GM12878 (cell line): ENCODE results near the gene GOSR1. TPM values are rescaled to one million over a fixed set of nuclear protein-coding genes. Genes with fewer than 3 reads are reported as not detected.

Experiments used
- ATAC-seq: fragments of 200-7000 bp; cut with Tn5 transposase; 3 replicates; pipeline ENCODE4 v1.9.1; 2020; ENCODE audit warnings: mild to moderate bottlenecking, moderate library complexity
- BruUV-seq: library from RNA; stranded (reverse); fragments of 400-500 nt; replicated peaks from 2 replicates; lab custom pipeline; 2021; lab: Mats Ljungman, UMichigan
- CTCF ChIA-PET: fragments of 300-600 bp; sonication (Branson Sonifier 250); formaldehyde crosslinking; extraction: SDS; loops from one replicate; lab custom pipeline; 2021; ENCODE audit warnings: inconsistent platforms; lab: Yijun Ruan, JAX
- POLR2A ChIA-PET: fragments of 350-600 bp; formaldehyde crosslinking; extraction: SDS; loops from one replicate; lab custom pipeline; 2021; ENCODE audit warnings: inconsistent platforms; lab: Charles Lee
- RAD21 ChIA-PET: fragments of 300-600 bp; sonication (Branson Sonifier 250); formaldehyde crosslinking; loops from one replicate; lab custom pipeline; 2023; ENCODE audit warnings: antibody characterized with exemption; ENCODE audit not compliant: unreplicated experiment; lab: Charles Lee
- SMC1A ChIA-PET: fragments of 300-600 bp; sonication (Branson Sonifier 250); formaldehyde crosslinking; loops from one replicate; lab custom pipeline; 2023; ENCODE audit not compliant: unreplicated experiment, uncharacterized antibody; lab: Charles Lee
- DNase-seq: peaks from one replicate; pipeline ENCODE4 v3.0.0-alpha.2; 2011; ENCODE audit warnings: low read depth, low spot score
- FAIRE-seq: peaks from 3 replicates; lab custom pipeline; 2011; peaks lifted over from hg19 to GRCh38; lab: Jason Lieb, UNC
- H2AFZ ChIP-seq: 2 replicates; pipeline ENCODE4 v1.6.0; 2011; ENCODE audit warnings: low read depth, low read length, control low read depth; ENCODE audit not compliant: control insufficient read depth
- H3K27ac ChIP-seq: 2 replicates; pipeline ENCODE4 v1.5.1; 2011; ENCODE audit warnings: control low read depth; ENCODE audit not compliant: control insufficient read depth, insufficient read depth
- H3K27me3 ChIP-seq, 2 experiments: replicated peaks in 1 of 2; 2 replicates each; pipeline versions ENCODE4 v1.6.0 to v1.6.1; 2011; ENCODE audit warnings: low read length in 1 of 2; ENCODE audit not compliant: control insufficient read depth in 2 of 2, insufficient read depth in 2 of 2
- H3K36me3 ChIP-seq, 2 experiments: 2 replicates each; pipeline ENCODE4 v1.5.1; 2011; ENCODE audit warnings: low read length in 1 of 2; ENCODE audit not compliant: control insufficient read depth in 2 of 2, insufficient read depth in 2 of 2
- H3K4me1 ChIP-seq: 2 replicates; pipeline ENCODE4 v1.6.1; 2011; ENCODE audit warnings: mild to moderate bottlenecking, low read length, moderate library complexity, mixed read lengths; ENCODE audit not compliant: control insufficient read depth, insufficient read depth
- H3K4me2 ChIP-seq: 2 replicates; pipeline ENCODE4 v1.6.0; 2011; ENCODE audit warnings: control low read depth; ENCODE audit not compliant: control insufficient read depth, insufficient read depth
- H3K4me3 ChIP-seq: fragments of 200-600 bp; sonication (generic); 2 replicates; pipeline ENCODE4 v1.5.1; 2016
- H3K79me2 ChIP-seq: 2 replicates; pipeline ENCODE4 v1.6.0; 2011; ENCODE audit warnings: low read length; ENCODE audit not compliant: control insufficient read depth, insufficient read depth
- H3K9ac ChIP-seq: 2 replicates; pipeline ENCODE4 v1.8.0; 2011; ENCODE audit warnings: low read length, control low read depth, mixed read lengths; ENCODE audit not compliant: control insufficient read depth, insufficient read depth
- H3K9me3 ChIP-seq: replicated peaks from 3 replicates; pipeline ENCODE4 v1.5.1; 2011; ENCODE audit warnings: mild to moderate bottlenecking, low read length; ENCODE audit not compliant: control insufficient read depth, insufficient read depth
- H4K20me1 ChIP-seq: 2 replicates; pipeline ENCODE4 v1.6.0; 2011; ENCODE audit not compliant: control insufficient read depth, insufficient read depth
- CBFB ChIP-seq: IDR thresholded peaks from 2 replicates; pipeline ENCODE4 v1.6.1; 2016; ENCODE audit warnings: antibody characterized with exemption, low read depth
- CHD1 ChIP-seq: IDR thresholded peaks from 2 replicates; pipeline ENCODE4 v1.6.1; 2012; ENCODE audit warnings: low read depth, low read length, improper control_type of control experiment
- CHD2 ChIP-seq: IDR thresholded peaks from 2 replicates; pipeline ENCODE4 v1.6.1; 2011; ENCODE audit warnings: low read depth, low read length, improper control_type of control experiment, borderline replicate concordance
- CTCF ChIP-seq, 3 experiments: IDR thresholded peaks in 2 of 3; conservative IDR thresholded peaks in 1 of 3; 2 replicates each; pipeline ENCODE4 v1.5.1; 2011; ENCODE audit warnings: low read depth in 3 of 3, low read length in 3 of 3, mild to moderate bottlenecking in 3 of 3, control low read depth in 2 of 3, moderate library complexity in 2 of 3, inconsistent platforms in 1 of 3, mixed read lengths in 1 of 3; ENCODE audit not compliant: control insufficient read depth in 2 of 3, insufficient read depth in 1 of 3; ENCODE audit errors: extremely low read depth in 1 of 3
- ESRRA ChIP-seq: IDR thresholded peaks from 2 replicates; pipeline ENCODE4 v1.6.1; 2012; ENCODE audit warnings: mild to moderate bottlenecking, low read length, improper control_type of control experiment
- KDM1A ChIP-seq: fragments of 200-600 bp; sonication (generic); IDR thresholded peaks from 2 replicates; pipeline ENCODE4 v1.6.1; 2016; ENCODE audit warnings: borderline replicate concordance
- MLLT1 ChIP-seq: fragments of 450-650 bp; IDR thresholded peaks from 2 replicates; pipeline ENCODE4 v1.6.1; 2016; ENCODE audit warnings: mild to moderate bottlenecking
- MTA2 ChIP-seq: fragments of 450-650 bp; IDR thresholded peaks from 2 replicates; pipeline ENCODE4 v1.6.1; 2016; ENCODE audit warnings: low read depth, mild to moderate bottlenecking, moderate library complexity
- NR2F1 ChIP-seq: fragments of 450-650 bp; conservative IDR thresholded peaks from 2 replicates; pipeline ENCODE4 v1.6.1; 2017; ENCODE audit warnings: mild to moderate bottlenecking
- RBBP5 ChIP-seq: fragments of 200-600 bp; sonication (generic); conservative IDR thresholded peaks from 2 replicates; pipeline ENCODE4 v1.6.1; 2016
- SREBF2 ChIP-seq: IDR thresholded peaks from 2 replicates; pipeline ENCODE4 v1.6.1; 2012; ENCODE audit warnings: mild to moderate bottlenecking, low read length
- SRF ChIP-seq, 2 experiments: IDR thresholded peaks; 2 replicates each; pipeline ENCODE4 v1.6.1; 2011; ENCODE audit warnings: low read depth in 2 of 2, low read length in 2 of 2, mild to moderate bottlenecking in 1 of 2, moderate library complexity in 1 of 2
- SUPT20H ChIP-seq: IDR thresholded peaks from 2 replicates; pipeline ENCODE4 v1.6.1; 2011; ENCODE audit warnings: low read depth, mild to moderate bottlenecking, low read length, moderate library complexity, borderline replicate concordance; ENCODE audit not compliant: control insufficient read depth
- TCF7 ChIP-seq: IDR thresholded peaks from 2 replicates; pipeline ENCODE4 v1.6.1; 2014; ENCODE audit warnings: antibody characterized with exemption, borderline replicate concordance
- ZNF274 ChIP-seq: IDR thresholded peaks from one replicate; pipeline ENCODE4 v1.8.0; 2011; ENCODE audit not compliant: insufficient read length, insufficient read depth
- WGBS: methylation state at CpG from one replicate; pipeline ENCODE4 v1.1.6; 2016; ENCODE audit warnings: low lambda C conversion rate; ENCODE audit not compliant: insufficient replicate concordance, insufficient coverage; ENCODE audit errors: missing lambda C conversion rate; 5-methylcytosine and 5-hydroxymethylcytosine counted together
- in situ Hi-C: fragments of 300-500 bp; cut with MboI; formaldehyde crosslinking; loops from 9 replicates; pipeline ENCODE4 v1.14.3; 2018; ENCODE audit warnings: mixed read lengths
- intact Hi-C: fragments of 100-400 bp; cut with micrococcal nuclease; formaldehyde crosslinking; loops from one replicate; pipeline ENCODE4 v1.14.2; 2022; ENCODE audit not compliant: unreplicated experiment
- polyA plus RNA-seq, 11 experiments: library from polyadenylated mRNA; depleted of rRNA in 4 of 11; unstranded in 6 of 11; stranded (reverse) in 5 of 11; fragments of >200 nt; fragmentation: Nextera tagmentation in 4 of 11; fragmentation: Illumina TruSeq in 1 of 11; extraction: Ambion mirVana in 4 of 11; extraction: Trizol in 1 of 11; gene quantifications; 1 replicate in 1 of 11; 2 replicates in 10 of 11; pipeline versions ENCODE4 v1.2.1 to v1.2.3, GENCODE V29; 2011 to 2016; ENCODE audit warnings: inconsistent platforms in 2 of 11, missing spikeins in 2 of 11, low read depth in 1 of 11
- total RNA-seq, 4 experiments: library from RNA; depleted of rRNA in 3 of 4; stranded (reverse); fragments of >200 nt in 3 of 4; fragmentation: Illumina TruSeq in 1 of 4; extraction: Trizol in 1 of 4; gene quantifications; 2 replicates each; pipeline versions ENCODE4 v1.2.1 to v1.2.3, GENCODE V29; 2013 to 2021

Gene GOSR1
- total and polyA plus RNA-seq, 10 of the 15 experiments (the other 5 are each of a cell fraction or from before 2014, with no cell fraction given): 21.4 to 99.3 (median 42.9) TPM

GRCh38 chr17:30551996-30552339, 74.8 kb downstream of the GOSR1 start:
- intact Hi-C loops (loop anchor here (2.0 kb wide), 1 partner anchor 75 kb away; the partner anchor contains the start of gene GOSR1), in situ Hi-C loops (no loop called here)
- TF ChIP-seq TCF7 (no peak), NR2F1 (no peak), CHD2 (no peak), SREBF2 (no peak), CBFB (no peak), SRF (IDR thresholded peaks at IDR 0.05; ENCODE audit: low read depth in 2 of 2, low read length in 2 of 2) (no peak), MTA2 (no peak), ZNF274 (no peak), ESRRA (no peak), RBBP5 (no peak), MLLT1 (no peak), KDM1A (no peak), CHD1 (no peak), SUPT20H (no peak), CTCF (IDR thresholded peaks at IDR 0.05 in 2 of 3, conservative IDR thresholded peaks at IDR 0.05 in 1 of 3; ENCODE audit: control insufficient read depth in 2 of 3, extremely low read depth in 1 of 3, insufficient read depth in 1 of 3, low read depth in 3 of 3, low read length in 3 of 3) (no peak)
- Histone ChIP-seq H3K9me3 (no peaks in the 10 kb centered on the region), H2AFZ (no peak overlapping the region), H3K36me3 (no peaks in the 10 kb centered on the region), H3K9ac (no peak overlapping the region), H3K4me1 (peaks cover 10% of the 10 kb centered on the region), H3K79me2 (no peaks in the 10 kb centered on the region), H3K27me3 (no peaks in the 10 kb centered on the region; a peak in 1 of 4 replicates), H4K20me1 (no peaks in the 10 kb centered on the region), H3K27ac (no peak overlapping the region), H3K4me3 (no peak overlapping the region), H3K4me2 (no peak overlapping the region)
- ChIA-PET SMC1A (no interaction called here), POLR2A (no interaction called here), RAD21 (no interaction called here), CTCF (no interaction called here)
- DNase-seq (no peak), FAIRE-seq (no peak), ATAC-seq (no peak)
- BruUV-seq: no TSS peak
- 80% methylated on average over 9 of the region's 9 CpGs for WGBS
